Measurements from ENCODE around the gene TAS2R38.

TAS2R38 gene

GRCh38 chr7:141973673-141974072, at the start of gene TAS2R38:
Gene TAS2R38 (minus strand): TSS chr7:141973773. CDS start chr7:141973689, 84 bp downstream.
- Histone ChIP-seq H3K36me3 (ENCODE audit: control insufficient read depth, insufficient read depth, low read length) (no peaks in the 10 kb centered on the region), H3K27ac (no peak within 1 kb of the TSS), H3K4me2 (ENCODE audit: low read length) (no peak within 1 kb of the TSS), H3K27me3 (ENCODE audit: control insufficient read depth, insufficient read depth, low read length) (no peaks in the 10 kb centered on the region), H3K4me1 (no peaks in the 10 kb centered on the region), H2AFZ (no peak within 1 kb of the TSS), H3K9me3 (ENCODE audit: control insufficient read depth, low read length) (no peaks in the 10 kb centered on the region), H3K9ac (no peak within 1 kb of the TSS), H3K4me3 (ENCODE audit: low read depth, low read length) (no peak within 1 kb of the TSS), H3K79me2 (no peaks in the 10 kb centered on the region)
- no peak for TF ChIP-seq CTCF (IDR thresholded peaks at IDR 0.05)

DNA sequence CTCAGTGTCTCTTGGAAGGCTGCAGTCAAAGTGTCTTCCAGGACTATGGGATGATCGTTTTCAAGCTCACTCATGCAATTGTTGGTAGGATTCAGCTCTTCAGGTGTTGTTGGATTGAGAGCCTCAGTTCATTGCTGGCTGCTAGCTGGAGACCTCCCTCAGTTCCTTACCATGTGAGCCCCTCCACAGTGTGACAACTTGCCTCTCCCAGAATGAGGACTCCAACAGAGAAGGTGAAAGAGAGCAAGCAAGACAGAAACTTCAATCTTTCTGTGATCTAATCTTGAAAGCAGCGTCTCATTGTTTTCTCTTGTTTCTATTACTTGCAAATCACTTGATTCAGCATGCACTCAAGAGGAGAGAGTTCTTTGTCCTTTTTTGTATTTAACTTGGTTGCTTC, 44.6 kb upstream of the TAS2R38 start:
- H3K79me2 ChIP-seq, result no peaks in the 10 kb centered on the region
- no peak overlapping the region for H2AFZ ChIP-seq
- H3K9ac ChIP-seq, result no peak overlapping the region
- no peak overlapping the region for H3K27ac ChIP-seq
- H3K4me2 ChIP-seq (ENCODE audit: low read length), result no peak overlapping the region
- no peak overlapping the region for H3K4me3 ChIP-seq (ENCODE audit: low read depth, low read length)
- H3K9me3 ChIP-seq (ENCODE audit: control insufficient read depth, low read length), result no peaks in the 10 kb centered on the region
- H3K27me3 ChIP-seq (ENCODE audit: control insufficient read depth, insufficient read depth, low read length), result no peaks in the 10 kb centered on the region
- H3K36me3 ChIP-seq (ENCODE audit: control insufficient read depth, insufficient read depth, low read length), result no peaks in the 10 kb centered on the region
- H3K4me1 ChIP-seq, result no peaks in the 10 kb centered on the region
- TF ChIP-seq CTCF (IDR thresholded peaks at IDR 0.05), result no peak

GRCh38 chr7:142017451-142017850, 43.9 kb upstream of the TAS2R38 start:
- H3K4me3 ChIP-seq (ENCODE audit: low read depth, low read length), result no peak overlapping the region
- H3K4me2 ChIP-seq (ENCODE audit: low read length), result no peak overlapping the region
- H3K27ac ChIP-seq, result no peak overlapping the region
- no peaks in the 10 kb centered on the region for H3K4me1 ChIP-seq
- no peaks in the 10 kb centered on the region for H3K9me3 ChIP-seq (ENCODE audit: control insufficient read depth, low read length)
- H2AFZ ChIP-seq, result no peak overlapping the region
- no peak for TF ChIP-seq CTCF (IDR thresholded peaks at IDR 0.05)
- no peaks in the 10 kb centered on the region for H3K36me3 ChIP-seq (ENCODE audit: control insufficient read depth, insufficient read depth, low read length)
- H3K27me3 ChIP-seq (ENCODE audit: control insufficient read depth, insufficient read depth, low read length), result no peaks in the 10 kb centered on the region
- H3K79me2 ChIP-seq, result no peaks in the 10 kb centered on the region
- H3K9ac ChIP-seq, result no peak overlapping the region

- H3K4me3 ChIP-seq (ENCODE audit: low read depth, low read length), result no peak overlapping the region
- no peak overlapping the region for H2AFZ ChIP-seq
- TF ChIP-seq CTCF (IDR thresholded peaks at IDR 0.05), result no peak
- no peak overlapping the region for H3K4me2 ChIP-seq (ENCODE audit: low read length)
- H3K4me1 ChIP-seq, result no peaks in the 10 kb centered on the region
- no peaks in the 10 kb centered on the region for H3K9me3 ChIP-seq (ENCODE audit: control insufficient read depth, low read length)
- no peaks in the 10 kb centered on the region for H3K36me3 ChIP-seq (ENCODE audit: control insufficient read depth, insufficient read depth, low read length)
- no peak overlapping the region for H3K27ac ChIP-seq
- H3K79me2 ChIP-seq, result no peaks in the 10 kb centered on the region
- H3K27me3 ChIP-seq (ENCODE audit: control insufficient read depth, insufficient read depth, low read length), result no peaks in the 10 kb centered on the region
- H3K9ac ChIP-seq, result no peak overlapping the region
Observed at GRCh38 chr7:142012825-142013511, 39.4 kb upstream of the TAS2R38 start.

- Histone ChIP-seq H3K27me3 (ENCODE audit: control insufficient read depth, insufficient read depth, low read length) (no peaks in the 10 kb centered on the region), H2AFZ (no peak overlapping the region), H3K9ac (no peak overlapping the region), H3K36me3 (ENCODE audit: control insufficient read depth, insufficient read depth, low read length) (no peaks in the 10 kb centered on the region), H3K4me3 (ENCODE audit: low read depth, low read length) (no peak overlapping the region), H3K4me2 (ENCODE audit: low read length) (no peak overlapping the region), H3K79me2 (no peaks in the 10 kb centered on the region), H3K4me1 (no peaks in the 10 kb centered on the region), H3K27ac (no peak overlapping the region), H3K9me3 (ENCODE audit: control insufficient read depth, low read length) (no peaks in the 10 kb centered on the region)
- no peak for TF ChIP-seq CTCF (IDR thresholded peaks at IDR 0.05)
Observed at GRCh38 chr7:142010952-142011548, 37.5 kb upstream of the TAS2R38 start.
